HG02973 (cell line): ENCODE data around the gene SMOC2.

Experiments
- ATAC-seq: cut with Tn5 transposase; IDR thresholded peaks from one replicate; pipeline ENCODE4 v1.9.1; 2021; ENCODE audit warnings: moderate library complexity; ENCODE audit not compliant: unreplicated experiment

SMOC2 gene

DNA sequence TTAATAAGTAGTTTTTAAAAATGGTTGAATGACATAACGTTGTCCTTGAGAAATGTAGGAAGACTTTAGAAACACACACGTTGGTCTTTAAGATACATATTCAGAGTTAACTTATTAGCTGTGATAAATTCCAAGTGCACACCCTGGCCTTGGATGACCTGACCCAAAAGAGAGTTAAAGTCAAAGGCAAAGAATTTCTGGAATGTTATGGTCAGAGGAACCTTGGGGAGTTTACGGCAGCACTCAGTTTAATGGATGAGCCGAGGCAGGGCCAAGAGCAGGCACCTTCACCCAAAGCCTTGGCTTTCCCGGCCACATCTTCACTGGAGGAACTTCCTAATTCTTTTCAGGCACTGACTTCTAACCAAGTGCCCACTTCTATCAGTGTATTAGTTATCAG lies 200.5 kb downstream of the SMOC2 start:
- no peak for ATAC-seq

DNA sequence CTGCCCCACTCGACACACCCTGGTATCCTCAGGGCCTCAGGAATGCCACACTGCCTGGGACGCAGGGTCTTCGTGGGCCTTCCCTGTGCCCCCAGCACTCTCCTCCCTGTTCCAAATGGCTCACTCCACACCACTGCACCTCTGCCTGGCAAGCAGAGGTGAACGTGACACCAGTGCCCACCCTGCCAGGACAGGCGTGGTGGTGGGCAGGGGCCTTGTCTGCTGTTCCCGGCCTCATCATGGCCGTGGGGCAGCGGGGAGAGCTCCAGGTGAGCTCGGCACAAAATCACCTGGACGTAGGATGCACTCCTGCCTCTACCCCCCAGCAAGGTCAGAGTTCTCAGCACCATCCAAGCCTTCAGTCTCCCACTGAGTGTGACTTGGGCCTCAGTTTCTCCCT lies 202.4 kb downstream of the SMOC2 start:
- no peak for ATAC-seq

DNA sequence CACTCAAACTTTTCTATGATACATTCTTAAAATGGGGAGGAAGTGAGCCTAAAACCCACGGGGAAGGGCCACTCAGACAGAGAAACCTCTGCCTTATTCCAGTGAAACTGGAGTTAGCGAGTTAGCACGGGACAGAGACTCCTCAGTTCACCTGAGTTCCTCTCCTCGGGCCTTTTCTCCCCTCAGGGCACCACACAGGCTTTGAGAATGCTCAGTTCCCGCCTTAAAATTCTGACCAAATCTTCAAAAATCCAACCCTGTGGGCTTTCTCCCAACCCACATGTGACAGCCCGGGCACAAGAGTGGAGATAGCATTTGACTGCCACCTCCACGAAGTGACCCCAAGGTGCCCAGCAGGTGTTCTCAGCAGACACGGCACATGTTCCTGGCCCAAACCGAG lies 204.3 kb downstream of the SMOC2 start:
- ATAC-seq, result no peak

DNA sequence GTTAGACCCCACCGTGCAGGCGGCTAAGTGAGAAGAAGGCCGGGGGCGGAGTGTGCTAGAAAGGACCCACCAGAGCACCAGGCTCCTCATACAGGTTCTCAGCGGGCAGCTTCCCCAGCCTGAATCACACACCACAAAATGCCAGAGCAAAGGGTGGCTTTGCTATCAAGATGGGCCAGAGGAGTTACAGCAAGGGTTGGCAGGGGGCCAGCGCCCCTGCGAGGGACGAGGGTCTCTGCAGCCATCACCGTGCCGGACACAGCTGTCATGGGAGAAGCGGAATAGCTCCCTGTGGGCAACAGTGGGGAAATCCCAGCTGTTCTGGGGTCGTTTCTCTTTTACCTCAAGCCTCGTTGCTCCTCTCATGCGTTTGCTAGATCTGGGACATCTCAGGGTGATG lies 206.3 kb downstream of the SMOC2 start:
- no peak for ATAC-seq

DNA sequence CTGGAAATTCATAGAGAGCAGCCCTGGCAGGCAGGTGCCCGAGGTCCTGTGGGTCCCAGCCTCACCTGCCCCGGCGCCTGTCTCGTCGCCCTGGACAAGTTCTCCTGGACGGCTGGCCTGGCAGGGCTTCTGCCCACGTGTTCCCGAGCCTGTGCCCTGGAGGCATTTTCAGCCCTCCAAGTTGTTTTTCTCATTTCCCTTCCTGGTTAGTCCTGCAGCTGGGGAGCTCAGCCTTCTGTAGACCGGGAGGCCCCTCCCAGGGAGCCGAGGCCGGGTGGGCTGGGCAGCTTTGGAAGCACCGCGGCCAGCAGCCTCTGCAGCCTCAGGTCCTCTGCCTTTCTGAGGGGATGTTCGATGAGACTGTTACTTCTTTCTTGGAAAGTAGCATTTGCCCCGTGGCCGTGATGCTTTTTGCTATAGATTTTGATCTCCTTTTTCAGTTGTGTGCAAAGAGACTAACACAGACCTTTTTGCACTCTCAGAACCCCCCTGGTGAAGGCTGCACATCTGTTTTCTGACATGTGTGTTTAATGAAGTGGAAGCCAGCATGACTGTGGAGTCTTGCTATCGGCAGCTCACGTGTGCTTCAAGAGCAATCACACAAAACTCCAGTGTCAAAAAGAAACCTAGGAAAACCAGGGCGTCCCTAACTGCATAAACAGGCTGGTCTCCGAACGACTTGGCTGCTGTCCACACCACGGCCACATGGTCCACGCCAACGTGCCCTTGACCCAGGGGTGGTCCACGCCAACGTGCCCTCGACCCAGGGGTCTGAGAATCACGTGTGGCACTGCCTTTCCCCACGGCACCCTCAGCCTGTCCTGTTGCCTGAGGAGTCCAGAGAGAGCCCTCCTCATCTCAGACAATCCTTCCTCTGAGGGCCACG lies 207.5 kb downstream of the SMOC2 start:
- no peak for ATAC-seq

DNA sequence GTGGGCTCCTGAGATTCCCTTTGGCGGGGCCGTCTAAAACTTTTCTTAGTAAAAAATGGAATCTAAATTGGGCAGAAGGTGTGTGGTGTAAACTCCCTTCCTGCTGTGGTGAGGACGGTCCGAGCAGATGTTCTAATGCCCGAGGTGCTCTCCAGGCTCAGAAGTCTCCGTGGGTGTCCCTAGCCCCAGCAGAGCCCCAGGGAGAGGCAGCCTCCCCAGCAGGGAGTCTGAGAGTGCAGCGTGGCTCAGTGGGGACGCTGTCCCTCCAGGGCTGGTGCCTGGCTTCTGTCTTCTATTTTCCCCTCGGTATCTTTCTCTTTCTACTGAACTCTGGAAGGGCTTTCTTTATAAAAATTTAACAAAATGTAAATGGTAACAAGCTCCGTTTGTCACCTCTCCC lies 208.2 kb downstream of the SMOC2 start:
- ATAC-seq, result no peak

DNA sequence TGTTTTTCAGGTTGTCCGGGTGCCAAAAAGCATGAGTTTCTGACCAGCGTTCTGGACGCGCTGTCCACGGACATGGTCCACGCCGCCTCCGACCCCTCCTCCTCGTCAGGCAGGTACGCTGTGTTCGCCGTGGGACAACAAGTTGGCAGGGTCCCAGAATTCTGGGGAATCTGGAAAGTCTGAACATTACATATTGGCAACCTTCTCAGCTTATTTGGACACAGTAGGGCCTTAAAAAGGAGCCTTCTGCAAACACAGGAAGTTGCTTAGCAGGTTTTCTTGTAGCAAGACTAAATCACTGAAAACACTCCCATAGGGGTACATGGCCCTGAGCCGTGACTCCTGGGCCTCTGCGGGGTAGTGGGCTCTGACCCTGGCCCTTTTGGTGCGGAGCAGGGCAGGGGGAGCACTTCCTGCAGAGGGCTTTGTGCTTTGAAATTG lies 209.7 kb downstream of the SMOC2 start:
- no peak for ATAC-seq

DNA sequence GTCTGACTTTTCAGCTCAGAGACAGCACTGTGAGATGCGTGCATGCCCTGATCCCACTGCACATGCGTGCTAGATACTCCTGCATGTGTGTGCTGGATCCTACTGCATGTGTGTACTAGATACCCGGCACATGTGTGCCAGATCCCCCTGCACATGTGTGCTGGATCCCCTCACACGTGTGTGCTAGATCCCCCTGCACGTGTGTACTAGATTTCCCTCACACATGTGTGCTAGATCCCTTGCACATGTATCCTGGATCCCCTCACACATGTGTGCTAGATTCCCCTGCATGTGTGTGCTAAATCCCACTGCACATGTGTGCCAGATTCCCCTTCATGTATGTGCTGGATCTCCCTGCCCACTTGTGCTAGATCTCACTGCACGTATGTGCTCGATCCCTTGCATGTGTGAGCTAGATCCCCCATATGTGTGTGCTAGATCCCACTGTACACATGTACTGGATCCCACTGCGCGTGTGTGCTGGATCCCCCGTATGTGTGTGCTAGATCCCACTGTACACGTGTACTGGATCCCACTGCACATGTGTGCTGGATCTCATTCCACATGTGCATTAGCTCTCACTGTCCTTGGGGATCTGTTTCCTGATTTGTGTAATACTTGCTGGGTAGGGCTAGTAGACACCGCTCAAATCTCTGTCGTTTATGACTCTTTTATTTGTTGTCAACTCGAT lies 214.6 kb downstream of the SMOC2 start:
- no peak for ATAC-seq

DNA sequence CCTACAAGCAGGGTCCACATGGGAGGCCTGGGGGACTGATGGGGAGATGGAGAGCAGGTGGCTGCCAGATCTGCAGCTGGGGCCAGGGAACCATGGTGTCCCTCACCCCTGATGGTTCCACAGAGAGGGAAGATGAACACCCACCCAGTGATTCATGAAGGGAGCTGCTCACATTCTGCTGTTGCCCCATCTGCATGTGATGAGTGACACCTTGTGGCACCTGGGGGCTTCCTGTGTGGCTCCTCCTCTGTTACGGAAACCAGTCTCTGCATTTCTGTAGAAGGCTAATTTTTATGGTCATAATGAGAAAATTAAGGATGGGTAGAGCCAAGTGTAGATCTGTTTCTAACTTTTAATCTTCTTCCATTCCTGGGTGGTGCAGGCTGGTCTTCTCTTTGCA lies 217.1 kb downstream of the SMOC2 start:
- no peak for ATAC-seq

DNA sequence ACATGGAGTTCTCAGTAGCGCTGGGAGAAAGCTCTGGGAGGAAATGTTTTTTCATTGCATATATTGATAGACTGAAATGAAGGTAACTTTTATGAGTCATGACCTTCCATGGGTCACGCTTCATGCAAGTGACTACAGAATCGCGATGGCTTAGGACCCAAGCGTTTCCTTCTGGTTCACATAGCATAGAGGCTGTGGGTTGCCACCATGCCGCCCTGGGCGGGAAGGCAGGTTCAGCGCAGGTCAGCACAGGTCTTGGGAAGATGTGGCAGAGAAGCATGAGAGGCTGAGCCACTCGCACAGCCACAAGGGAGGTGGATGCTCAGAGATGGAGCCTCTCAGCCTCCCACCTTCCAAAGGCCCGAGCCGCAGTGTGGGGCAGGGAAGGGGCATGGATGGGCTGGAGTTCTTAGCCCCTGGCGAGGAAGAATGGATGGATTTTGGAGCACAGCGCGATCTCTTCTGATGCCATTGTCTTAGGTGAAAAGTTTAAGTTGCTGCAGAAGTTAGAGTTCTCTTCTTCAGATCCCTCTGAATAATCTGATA lies 219.5 kb downstream of the SMOC2 start:
- no peak for ATAC-seq

DNA sequence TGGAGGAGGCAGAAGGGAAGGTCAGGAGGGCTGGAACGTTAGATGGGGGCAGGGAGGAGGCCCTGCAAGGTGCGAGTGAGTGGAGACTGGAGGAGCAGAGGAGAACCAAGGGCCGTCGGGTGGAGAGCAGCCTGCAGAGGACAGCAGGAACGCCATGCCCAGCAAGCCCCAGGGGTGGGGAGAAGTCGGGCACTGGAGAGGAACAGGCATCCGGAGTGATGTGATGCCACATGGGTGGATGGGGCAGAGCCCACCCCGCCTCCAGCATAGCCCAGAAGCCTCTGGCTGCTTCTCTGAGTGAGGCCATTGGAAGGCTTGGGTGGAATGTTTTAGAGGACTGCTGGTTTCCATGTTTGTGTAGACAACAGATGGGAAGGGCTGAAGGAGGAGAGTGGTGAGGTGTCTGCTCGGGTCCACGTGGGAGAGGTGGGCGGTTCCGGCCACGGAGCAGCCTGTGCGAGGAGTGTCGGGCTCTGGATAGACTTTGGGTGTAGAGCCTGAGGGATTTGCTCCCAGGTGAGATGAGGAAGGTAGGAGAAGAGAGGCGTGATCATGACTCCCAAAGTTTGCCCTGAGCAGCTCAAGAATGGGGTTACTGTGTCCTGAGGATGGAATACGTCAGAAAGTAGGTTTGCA lies 221.4 kb downstream of the SMOC2 start:
- ATAC-seq, result no peak

DNA sequence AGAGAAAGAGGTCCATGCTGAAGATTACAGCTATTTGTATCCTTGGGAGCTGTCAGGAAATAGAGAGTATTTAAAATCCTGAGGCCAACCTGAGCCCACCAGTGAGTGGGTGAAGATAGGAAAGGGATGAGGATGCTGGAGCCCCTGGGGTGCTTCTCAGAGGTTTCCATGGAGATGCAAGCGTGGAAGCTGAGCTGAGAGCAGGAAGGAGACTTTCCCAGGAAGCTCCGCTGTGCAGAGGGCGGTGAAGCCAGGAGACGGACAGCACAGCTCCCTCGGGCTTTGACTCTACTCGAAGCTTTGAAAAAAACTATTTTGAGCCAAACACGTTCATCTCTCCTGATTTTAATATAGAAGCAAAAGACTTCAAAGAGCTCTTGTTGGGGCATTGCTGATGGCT lies 222.1 kb downstream of the SMOC2 start:
- no peak for ATAC-seq

DNA sequence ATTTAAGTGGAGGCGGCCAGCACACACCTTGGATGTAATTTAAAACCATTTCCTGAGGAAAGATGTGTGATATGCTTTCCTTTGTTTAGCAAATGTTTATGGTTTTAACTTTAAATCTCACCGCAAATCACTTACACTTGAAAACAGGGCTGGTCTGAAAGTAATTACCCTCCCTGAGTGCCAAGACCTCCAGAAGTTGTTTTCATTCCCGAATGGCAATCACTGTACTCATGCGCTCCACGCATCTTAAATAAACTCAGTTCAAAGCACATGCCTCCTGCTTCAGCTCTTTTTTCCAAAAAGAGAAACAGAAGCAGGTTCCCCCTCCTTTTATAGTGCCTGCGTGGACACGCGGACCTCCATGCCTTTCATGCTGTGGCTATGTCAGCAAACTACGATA lies 224.0 kb downstream of the SMOC2 start:
- ATAC-seq, result no peak

DNA sequence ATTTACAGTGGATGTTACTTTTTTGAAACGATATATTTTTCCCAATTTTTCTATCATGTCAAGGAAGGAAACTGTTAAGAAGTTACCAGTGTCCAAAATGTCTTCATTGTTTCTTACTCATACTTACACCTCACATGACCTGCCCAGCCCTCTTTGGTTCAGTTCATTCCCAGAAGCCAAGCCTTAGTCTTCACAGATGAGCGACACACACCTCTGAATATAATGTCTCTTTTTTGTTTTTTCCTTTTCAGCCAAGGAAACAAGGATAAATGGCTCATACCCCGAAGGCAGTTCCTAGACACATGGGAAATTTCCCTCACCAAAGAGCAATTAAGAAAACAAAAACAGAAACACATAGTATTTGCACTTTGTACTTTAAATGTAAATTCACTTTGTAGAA lies 225.2 kb downstream of the SMOC2 start:
- no peak for ATAC-seq

DNA sequence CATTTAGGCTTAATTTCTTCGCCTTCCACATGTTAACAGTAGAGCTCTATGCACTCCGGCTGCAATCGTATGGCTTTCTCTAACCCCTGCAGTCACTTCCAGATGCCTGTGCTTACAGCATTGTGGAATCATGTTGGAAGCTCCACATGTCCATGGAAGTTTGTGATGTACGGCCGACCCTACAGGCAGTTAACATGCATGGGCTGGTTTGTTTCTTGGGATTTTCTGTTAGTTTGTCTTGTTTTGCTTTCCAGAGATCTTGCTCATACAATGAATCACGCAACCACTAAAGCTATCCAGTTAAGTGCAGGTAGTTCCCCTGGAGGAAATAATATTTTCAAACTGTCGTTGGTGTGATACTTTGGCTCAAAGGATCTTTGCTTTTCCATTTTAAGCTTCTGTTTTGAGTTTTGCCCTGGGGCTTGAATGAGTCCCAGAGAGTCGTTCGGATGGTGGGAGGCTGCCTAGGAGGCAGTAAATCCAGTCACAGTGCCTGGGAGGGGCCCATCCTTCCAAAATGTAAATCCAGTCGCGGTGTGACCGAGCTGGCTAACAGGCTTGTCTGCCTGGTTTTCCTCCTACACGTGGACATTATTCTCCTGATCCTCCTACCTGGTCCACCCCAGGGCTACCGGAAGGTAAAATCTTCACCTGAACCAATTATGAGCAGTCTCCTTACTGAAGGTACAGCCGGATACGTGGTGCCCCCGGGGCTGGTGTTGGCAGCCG lies 225.9 kb downstream of the SMOC2 start:
- no peak for ATAC-seq

DNA sequence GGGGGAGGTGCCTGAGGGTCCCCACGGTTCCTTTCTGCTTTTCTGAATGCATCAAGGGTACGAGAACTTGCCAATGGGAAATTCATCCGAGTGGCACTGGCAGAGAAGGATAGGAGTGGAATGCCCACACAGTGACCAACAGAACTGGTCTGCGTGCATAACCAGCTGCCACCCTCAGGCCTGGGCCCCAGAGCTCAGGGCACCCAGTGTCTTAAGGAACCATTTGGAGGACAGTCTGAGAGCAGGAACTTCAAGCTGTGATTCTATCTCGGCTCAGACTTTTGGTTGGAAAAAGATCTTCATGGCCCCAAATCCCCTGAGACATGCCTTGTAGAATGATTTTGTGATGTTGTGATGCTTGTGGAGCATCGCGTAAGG lies 226.4 kb downstream of the SMOC2 start:
- ATAC-seq, result no peak

DNA sequence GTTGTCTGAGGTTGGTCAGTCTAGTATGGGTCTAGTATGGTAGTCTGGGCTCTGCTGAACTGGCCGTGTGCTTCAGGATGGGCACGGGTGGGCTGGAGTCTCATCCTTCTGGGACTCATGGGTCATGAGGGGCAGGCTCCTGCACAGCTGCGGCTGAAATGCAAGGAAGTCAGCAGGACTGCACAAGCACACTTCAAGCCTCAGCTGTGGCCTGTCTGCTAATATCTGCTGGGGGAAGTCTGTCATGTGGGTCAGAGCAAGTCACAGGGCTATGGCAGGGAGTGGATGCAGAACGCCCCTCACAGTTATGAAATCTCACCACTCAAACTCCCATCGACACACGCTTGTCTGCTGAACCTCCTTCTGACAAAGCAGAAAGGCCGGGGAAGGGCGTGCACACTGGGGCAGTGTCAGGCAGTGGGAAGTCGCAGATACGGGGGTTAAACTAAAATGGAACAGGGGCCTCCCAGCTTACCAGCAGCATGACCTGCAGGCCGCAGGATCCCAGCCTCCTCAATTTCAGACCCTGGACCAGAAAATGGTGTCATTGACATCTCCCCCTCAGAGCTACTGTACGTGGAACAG lies 229.5 kb downstream of the SMOC2 start:
- ATAC-seq, result no peak

DNA sequence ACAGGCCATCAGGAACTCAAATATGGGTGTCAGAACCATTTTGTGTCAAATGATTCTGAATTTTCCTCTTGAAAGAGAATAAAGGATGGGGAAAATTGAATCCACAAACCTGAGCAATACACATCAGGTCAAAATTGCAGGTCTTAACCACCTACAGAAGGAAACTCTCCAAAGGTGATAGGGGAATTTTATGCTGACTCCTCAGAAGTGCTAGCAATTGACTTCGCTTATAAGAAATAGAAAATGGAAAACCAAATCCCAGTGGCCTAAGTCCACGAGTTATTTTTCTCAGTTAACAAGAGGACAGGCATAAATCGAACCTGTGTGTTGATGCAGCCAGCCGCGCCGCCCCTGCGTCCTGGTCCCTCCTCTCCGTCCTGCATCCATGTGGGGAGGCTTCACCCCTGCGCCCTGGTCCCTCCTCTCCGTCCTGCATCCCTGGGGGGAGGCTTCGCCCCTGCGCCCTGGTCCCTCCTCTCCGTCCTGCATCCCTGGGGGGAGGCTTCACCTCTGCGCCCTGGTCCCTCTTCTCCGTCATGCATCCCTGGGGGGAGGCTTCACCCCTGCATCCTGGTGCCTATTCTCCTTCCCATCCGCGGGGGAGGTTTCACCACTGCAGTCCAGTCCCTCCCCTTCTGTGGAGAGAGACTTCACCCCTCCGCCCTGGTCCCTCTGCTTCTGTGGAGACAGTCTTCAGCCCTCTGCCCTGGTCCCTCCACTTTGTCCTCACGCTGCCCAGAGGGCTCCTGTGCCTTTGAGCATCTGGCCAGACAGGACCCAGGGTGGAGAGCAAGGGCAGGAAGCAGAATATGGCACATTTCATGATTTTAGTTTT lies 230.3 kb downstream of the SMOC2 start:
- no peak for ATAC-seq

DNA sequence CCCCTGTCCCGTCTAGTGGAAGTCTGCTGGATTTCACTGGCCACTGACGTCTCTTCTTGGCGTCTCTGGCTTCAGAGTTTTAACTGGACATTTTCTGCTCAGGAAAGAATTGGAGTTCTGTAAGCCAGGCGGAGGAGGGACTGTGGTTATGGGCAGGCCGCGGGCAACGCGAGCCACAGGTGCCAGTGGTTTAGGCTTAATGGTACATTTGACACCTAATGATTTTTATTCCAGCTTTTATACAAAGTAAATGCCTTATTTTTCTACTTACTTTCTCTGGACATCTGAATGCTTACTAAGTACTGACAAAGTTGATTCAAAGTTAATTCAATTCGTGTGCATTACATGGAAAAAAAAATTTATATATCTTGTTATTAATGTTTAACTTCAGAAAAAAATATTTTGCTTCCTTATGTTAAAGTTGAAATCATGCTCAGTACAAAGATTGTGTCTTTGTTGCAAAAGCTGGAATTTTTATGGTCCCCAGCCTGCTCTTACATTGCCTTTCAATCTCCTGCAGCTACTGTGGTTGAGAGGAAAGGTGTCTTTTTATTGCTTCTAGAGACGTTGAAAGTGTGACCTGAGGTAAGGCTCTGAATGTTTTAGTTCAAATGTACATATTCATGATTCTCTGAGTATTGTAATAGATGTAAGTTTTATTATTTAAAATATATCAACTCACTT lies 231.0 kb downstream of the SMOC2 start:
- ATAC-seq, result no peak
